A673 (cell line): Measurements from ENCODE around the gene TMEM106C. TPM values are rescaled to one million over a fixed set of nuclear protein-coding genes. Genes with fewer than 3 reads are reported as not detected.

Experiments
- BruUV-seq: library from RNA; stranded (reverse); fragments of 400-500 nt; replicated peaks from 2 replicates; lab custom pipeline; 2021; lab: Mats Ljungman, UMichigan
- CTCF ChIA-PET: fragments of 300-600 bp; sonication (Branson Sonifier 250); formaldehyde crosslinking; loops from one replicate; lab custom pipeline; 2022; ENCODE audit warnings: antibody characterized with exemption; lab: Charles Lee
- POLR2A ChIA-PET: fragments of 300-600 bp; sonication (Branson Sonifier 250); formaldehyde crosslinking; loops from one replicate; lab custom pipeline; 2022; ENCODE audit warnings: antibody characterized with exemption; ENCODE audit not compliant: low non-redundant PET; lab: Charles Lee
- DNase-seq: peaks from one replicate; pipeline ENCODE4 v3.0.0-alpha.2; 2015; ENCODE audit warnings: low spot score
- H3K27ac ChIP-seq: fragments of 200-600 bp; sonication (generic); 2 replicates; pipeline ENCODE4 v1.5.1; 2016; ENCODE audit warnings: mixed run types, low read depth, mild to moderate bottlenecking, mixed read lengths, antibody characterized with exemption, low read length; ENCODE audit not compliant: poor library complexity, severe bottlenecking
- H3K27me3 ChIP-seq: fragments of 200-600 bp; sonication (generic); replicated peaks from 2 replicates; pipeline ENCODE4 v1.6.1; 2017; ENCODE audit warnings: mixed run types, low read depth, mild to moderate bottlenecking, mixed read lengths, antibody characterized with exemption, low read length; ENCODE audit not compliant: insufficient read depth, poor library complexity
- H3K36me3 ChIP-seq: fragments of 200-600 bp; sonication (generic); 2 replicates; pipeline ENCODE4 v1.6.1; 2016; ENCODE audit warnings: mixed run types, mild to moderate bottlenecking, mixed read lengths, antibody characterized with exemption, low read length; ENCODE audit not compliant: insufficient read depth, poor library complexity, severe bottlenecking
- H3K4me1 ChIP-seq: fragments of 200-600 bp; sonication (generic); 2 replicates; pipeline ENCODE4 v1.6.1; 2017; ENCODE audit warnings: mixed run types, mild to moderate bottlenecking, mixed read lengths, antibody characterized with exemption, low read length; ENCODE audit not compliant: insufficient read depth, poor library complexity, severe bottlenecking
- H3K4me3 ChIP-seq: fragments of 200-600 bp; sonication (generic); 2 replicates; pipeline ENCODE4 v1.5.1; 2016; ENCODE audit warnings: low read depth, mixed run types, mild to moderate bottlenecking, mixed read lengths, low read length; ENCODE audit not compliant: poor library complexity, severe bottlenecking
- H3K9me3 ChIP-seq: fragments of 200-600 bp; sonication (generic); 2 replicates; pipeline ENCODE4 v1.6.1; 2016; ENCODE audit warnings: mixed run types, low read depth, mild to moderate bottlenecking, mixed read lengths, antibody characterized with exemption, low read length; ENCODE audit not compliant: poor library complexity, severe bottlenecking
- CTCF ChIP-seq: fragments of 300-800, 200-600 bp; sonication (generic); conservative IDR thresholded peaks from 2 replicates; pipeline ENCODE4 v1.5.1; 2017; ENCODE audit warnings: low read depth, mild to moderate bottlenecking, antibody characterized with exemption, low read length, moderate library complexity, mixed read lengths
- EZH2 ChIP-seq: fragments of 200-600 bp; sonication (generic); IDR thresholded peaks from 2 replicates; pipeline ENCODE4 v1.6.1; 2017; ENCODE audit warnings: borderline replicate concordance, low read depth, mild to moderate bottlenecking, mixed read lengths, antibody characterized with exemption, low read length; ENCODE audit not compliant: poor library complexity, severe bottlenecking
- intact Hi-C: fragments of 100-400 bp; cut with micrococcal nuclease; formaldehyde crosslinking; loops from one replicate; pipeline ENCODE4 v1.10.0; 2022; ENCODE audit not compliant: unreplicated experiment
- total RNA-seq: library from RNA; stranded (reverse); gene quantifications from 2 replicates; pipeline ENCODE4 v1.2.3, GENCODE V29; 2021

Gene TMEM106C
- total RNA-seq, 1 experiment from 2014 or later, result 182 TPM

- intact Hi-C loops, result no loop called here
- no TSS peak for BruUV-seq
- TF ChIP-seq CTCF (peak; percentile 63), EZH2 (no peak)
- Histone ChIP-seq H3K27me3 (no peaks in the 10 kb centered on the region), H3K4me3 (no peak overlapping the region), H3K4me1 (no peaks in the 10 kb centered on the region), H3K9me3 (no peaks in the 10 kb centered on the region), H3K36me3 (no peaks in the 10 kb centered on the region), H3K27ac (no peak overlapping the region)
- POLR2A ChIA-PET, result no interaction called here
- peak; percentile 41 for DNase-seq
- CTCF ChIA-PET, result interaction anchor here (0.6 to 0.9 kb wide), 5 partner anchors 110 to 243 kb away, joined by 3 to 15 read pairs (median 3); partner anchors contain the start of genes ASB8 and CCDC184
Observed at GRCh38 chr12:47941871-47942613, 21.4 kb upstream of the TMEM106C start.

GRCh38 chr12:47942614-47943225 lies 20.7 kb upstream of the TMEM106C start:
- ChIA-PET POLR2A (no interaction called here), CTCF (interaction anchor here (0.6 to 0.9 kb wide), 4 partner anchors 111 to 242 kb away, joined by 3 to 15 read pairs (median 4); partner anchors contain the start of gene CCDC184)
- Histone ChIP-seq H3K27ac (no peak overlapping the region), H3K27me3 (no peaks in the 10 kb centered on the region), H3K4me3 (no peak overlapping the region), H3K36me3 (no peaks in the 10 kb centered on the region), H3K4me1 (no peaks in the 10 kb centered on the region), H3K9me3 (no peaks in the 10 kb centered on the region)
- no peak for TF ChIP-seq EZH2
- TF ChIP-seq CTCF, result no peak
- intact Hi-C loops, result no loop called here
- no peak for DNase-seq
- BruUV-seq, result no TSS peak

GRCh38 chr12:47943623-47944340 lies 19.6 kb upstream of the TMEM106C start:
- ChIA-PET POLR2A (no interaction called here), CTCF (no interaction called here)
- intact Hi-C loops, result no loop called here
- BruUV-seq, result no TSS peak
- DNase-seq, result no peak
- H3K4me3 ChIP-seq, result no peak overlapping the region
- no peaks in the 10 kb centered on the region for H3K4me1 ChIP-seq
- no peaks in the 10 kb centered on the region for H3K36me3 ChIP-seq
- no peaks in the 10 kb centered on the region for H3K9me3 ChIP-seq
- no peak for TF ChIP-seq EZH2
- TF ChIP-seq CTCF, result no peak
- no peak overlapping the region for H3K27ac ChIP-seq
- no peaks in the 10 kb centered on the region for H3K27me3 ChIP-seq
